ENCODE measurements around the gene SFXN3.

DNA sequence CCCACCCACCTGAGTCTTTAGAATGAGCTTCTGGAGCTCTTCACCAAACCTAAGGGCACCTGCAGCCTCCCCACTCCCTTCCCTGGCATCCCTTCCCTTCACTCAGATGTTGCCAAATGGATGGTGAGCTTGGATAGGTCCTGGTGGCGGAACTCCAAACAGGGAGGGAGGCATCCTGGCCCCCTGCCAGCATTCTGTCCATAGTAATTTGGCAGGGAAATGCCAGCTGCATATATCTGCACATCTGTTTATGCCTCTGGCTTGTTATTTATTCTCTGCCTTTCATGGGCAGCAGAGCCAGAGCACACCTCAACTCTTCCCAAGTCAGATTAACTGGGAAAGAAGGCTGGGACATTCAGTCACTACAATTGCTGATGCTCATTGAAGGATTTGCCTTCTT is 48.8 kb downstream of the SFXN3 start:
- TF ChIP-seq, protein P1, sequence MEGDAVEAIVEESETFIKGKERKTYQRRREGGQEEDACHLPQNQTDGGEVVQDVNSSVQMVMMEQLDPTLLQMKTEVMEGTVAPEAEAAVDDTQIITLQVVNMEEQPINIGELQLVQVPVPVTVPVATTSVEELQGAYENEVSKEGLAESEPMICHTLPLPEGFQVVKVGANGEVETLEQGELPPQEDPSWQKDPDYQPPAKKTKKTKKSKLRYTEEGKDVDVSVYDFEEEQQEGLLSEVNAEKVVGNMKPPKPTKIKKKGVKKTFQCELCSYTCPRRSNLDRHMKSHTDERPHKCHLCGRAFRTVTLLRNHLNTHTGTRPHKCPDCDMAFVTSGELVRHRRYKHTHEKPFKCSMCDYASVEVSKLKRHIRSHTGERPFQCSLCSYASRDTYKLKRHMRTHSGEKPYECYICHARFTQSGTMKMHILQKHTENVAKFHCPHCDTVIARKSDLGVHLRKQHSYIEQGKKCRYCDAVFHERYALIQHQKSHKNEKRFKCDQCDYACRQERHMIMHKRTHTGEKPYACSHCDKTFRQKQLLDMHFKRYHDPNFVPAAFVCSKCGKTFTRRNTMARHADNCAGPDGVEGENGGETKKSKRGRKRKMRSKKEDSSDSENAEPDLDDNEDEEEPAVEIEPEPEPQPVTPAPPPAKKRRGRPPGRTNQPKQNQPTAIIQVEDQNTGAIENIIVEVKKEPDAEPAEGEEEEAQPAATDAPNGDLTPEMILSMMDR (IDR thresholded peaks at IDR 0.05; ENCODE audit: low read depth, low read length): no peak
- TF ChIP-seq POLR2A (IDR thresholded peaks at IDR 0.05; ENCODE audit: extremely low read depth, insufficient read length): no peak
- TF ChIP-seq, protein P2, sequence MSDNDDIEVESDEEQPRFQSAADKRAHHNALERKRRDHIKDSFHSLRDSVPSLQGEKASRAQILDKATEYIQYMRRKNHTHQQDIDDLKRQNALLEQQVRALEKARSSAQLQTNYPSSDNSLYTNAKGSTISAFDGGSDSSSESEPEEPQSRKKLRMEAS (IDR thresholded peaks at IDR 0.05; ENCODE audit: low read depth, low read length): no peak
- no peak for TF ChIP-seq MYC (IDR thresholded peaks at IDR 0.05; ENCODE audit: low read depth, low read length)
